ENCODE results near the gene TAS2R40. TPM values are rescaled to one million over a fixed set of nuclear protein-coding genes. Genes with fewer than 3 reads are reported as not detected.
A peak's percentile ranks its signal among the peaks of the same experiment; 100 is the strongest.
"Not testable (repeated sequence)": the region's sequence is repeated elsewhere in the genome, so short reads cannot be mapped to it uniquely, and the experiment has no call there.

The TAS2R40 gene
- total RNA-seq, 6 experiments from 2014 or later, result not detected

DNA sequence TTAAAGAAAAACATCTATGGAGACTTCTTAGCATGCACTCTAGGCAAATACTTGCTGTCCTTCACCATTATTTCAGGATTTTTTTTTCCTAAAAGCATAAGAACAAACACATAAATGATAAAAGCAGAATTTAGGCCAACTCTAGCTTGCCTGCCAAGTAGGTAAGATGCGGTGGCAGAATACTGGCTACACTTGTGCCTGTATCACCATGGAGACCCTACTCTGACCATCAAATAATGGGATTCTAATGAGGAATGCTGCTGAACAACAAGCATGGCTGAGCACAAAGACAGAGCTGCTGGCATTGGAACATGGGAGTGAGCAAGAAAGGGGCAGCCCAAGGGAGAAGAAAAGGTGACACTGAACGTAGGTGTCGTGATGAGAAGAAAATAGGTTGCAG, 18.5 kb upstream of the TAS2R40 start:
- Mint-ChIP-seq H3K27me3 (ENCODE audit: insufficient read depth) (peaks cover 10% of the 10 kb centered on the region), H3K9me3 (no peaks in the 10 kb centered on the region), H3K4me3 (no peak overlapping the region), H3K27ac (no peak overlapping the region), H3K36me3 (ENCODE audit: low read depth) (no peaks in the 10 kb centered on the region), H3K4me1 (ENCODE audit: low read depth) (no peaks in the 10 kb centered on the region)
- TF ChIP-seq, protein P1, sequence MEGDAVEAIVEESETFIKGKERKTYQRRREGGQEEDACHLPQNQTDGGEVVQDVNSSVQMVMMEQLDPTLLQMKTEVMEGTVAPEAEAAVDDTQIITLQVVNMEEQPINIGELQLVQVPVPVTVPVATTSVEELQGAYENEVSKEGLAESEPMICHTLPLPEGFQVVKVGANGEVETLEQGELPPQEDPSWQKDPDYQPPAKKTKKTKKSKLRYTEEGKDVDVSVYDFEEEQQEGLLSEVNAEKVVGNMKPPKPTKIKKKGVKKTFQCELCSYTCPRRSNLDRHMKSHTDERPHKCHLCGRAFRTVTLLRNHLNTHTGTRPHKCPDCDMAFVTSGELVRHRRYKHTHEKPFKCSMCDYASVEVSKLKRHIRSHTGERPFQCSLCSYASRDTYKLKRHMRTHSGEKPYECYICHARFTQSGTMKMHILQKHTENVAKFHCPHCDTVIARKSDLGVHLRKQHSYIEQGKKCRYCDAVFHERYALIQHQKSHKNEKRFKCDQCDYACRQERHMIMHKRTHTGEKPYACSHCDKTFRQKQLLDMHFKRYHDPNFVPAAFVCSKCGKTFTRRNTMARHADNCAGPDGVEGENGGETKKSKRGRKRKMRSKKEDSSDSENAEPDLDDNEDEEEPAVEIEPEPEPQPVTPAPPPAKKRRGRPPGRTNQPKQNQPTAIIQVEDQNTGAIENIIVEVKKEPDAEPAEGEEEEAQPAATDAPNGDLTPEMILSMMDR (IDR thresholded peaks at IDR 0.05), result no peak
- no peak for DNase-seq

DNA sequence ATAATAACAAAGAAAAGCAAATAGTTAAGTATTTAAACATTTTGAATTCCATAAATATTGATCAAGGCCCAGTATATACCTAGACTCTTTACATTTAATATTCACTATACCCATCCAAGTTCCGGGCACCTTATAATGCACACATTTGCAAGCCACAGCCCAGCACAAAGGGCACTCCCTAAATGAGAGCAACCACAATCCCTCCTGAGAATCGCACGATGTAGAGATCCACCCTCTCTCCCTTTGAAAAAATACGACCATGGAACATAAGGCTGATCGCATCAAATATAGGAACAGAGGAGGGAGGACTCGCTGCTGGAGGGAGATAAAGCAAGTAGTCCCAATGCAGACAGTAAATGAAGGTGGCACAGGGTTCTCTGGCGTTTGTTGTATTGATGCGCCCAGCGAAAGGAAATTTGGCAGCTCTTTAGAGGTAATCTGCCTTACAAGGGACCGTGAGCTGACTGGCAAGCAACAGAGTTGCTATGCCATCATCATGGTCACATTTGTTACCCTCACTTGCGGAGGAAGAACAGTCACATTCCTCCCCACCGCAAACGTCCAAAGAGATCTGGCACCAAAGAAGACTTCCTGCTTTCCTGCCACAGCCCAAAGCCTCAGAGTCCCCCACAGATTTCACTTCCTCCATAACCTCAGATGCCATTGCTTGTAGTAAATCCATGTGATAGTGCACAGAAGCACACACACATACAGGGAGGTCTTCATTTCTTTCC, 16.1 kb upstream of the TAS2R40 start:
- H3K27me3 Mint-ChIP-seq (ENCODE audit: insufficient read depth), result peaks cover 6% of the 10 kb centered on the region; the same call in 1 of the 2 replicates
- no peak overlapping the region for H3K4me3 Mint-ChIP-seq
- no peaks in the 10 kb centered on the region for H3K36me3 Mint-ChIP-seq (ENCODE audit: low read depth)
- H3K9me3 Mint-ChIP-seq, result no peaks in the 10 kb centered on the region
- H3K4me1 Mint-ChIP-seq (ENCODE audit: low read depth), result no peaks in the 10 kb centered on the region
- DNase-seq, result no peak
- TF ChIP-seq, protein P1 (IDR thresholded peaks at IDR 0.05), result no peak
- H3K27ac Mint-ChIP-seq, result no peak overlapping the region

DNA sequence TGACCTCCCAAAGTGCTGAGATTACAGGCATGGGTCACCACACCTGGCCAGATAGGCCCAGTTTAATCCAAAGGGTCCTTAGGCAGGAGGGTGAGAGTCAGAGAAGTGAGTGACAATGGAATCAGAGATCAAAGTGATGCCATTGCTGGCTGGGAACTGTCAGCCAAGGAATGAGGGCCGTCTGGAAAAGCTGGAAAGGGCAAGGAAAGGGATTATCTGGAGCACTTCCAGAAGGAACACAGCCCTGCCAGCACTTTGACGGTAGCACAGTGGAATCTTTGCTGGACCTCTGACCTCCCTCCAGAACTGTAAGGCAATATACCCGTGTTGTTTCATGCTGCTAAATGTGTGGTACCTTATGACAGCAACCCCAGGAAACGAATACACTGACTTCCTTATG, 11.3 kb upstream of the TAS2R40 start:
- Mint-ChIP-seq H3K9me3 (no peaks in the 10 kb centered on the region), H3K4me3 (no peak overlapping the region), H3K27ac (no peak overlapping the region), H3K27me3 (ENCODE audit: insufficient read depth) (peaks cover 5% of the 10 kb centered on the region), H3K36me3 (ENCODE audit: low read depth) (no peaks in the 10 kb centered on the region), H3K4me1 (ENCODE audit: low read depth) (no peaks in the 10 kb centered on the region)
- TF ChIP-seq, protein P1 (IDR thresholded peaks at IDR 0.05), result no peak
- DNase-seq, result no peak

DNA sequence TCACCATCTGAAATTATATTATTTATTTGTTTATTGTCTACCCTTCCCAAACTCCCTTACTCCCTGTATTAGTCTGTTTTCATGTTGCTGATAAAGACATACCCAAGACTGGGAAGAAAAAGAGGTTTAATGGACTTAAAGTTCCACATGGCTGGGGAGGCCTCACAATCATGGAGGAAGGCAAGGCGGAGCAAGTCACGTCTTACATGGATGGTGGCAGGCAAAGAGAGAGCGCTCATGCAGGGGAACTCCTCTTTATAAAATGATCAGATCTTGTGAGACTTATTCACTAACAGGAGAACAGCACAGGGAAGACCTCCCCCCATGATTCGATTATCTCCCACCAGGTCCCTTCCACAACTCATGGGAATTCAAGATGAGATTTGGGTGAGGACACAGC, 8.4 kb upstream of the TAS2R40 start:
- not testable (repeated sequence) for H3K4me1 Mint-ChIP-seq (ENCODE audit: low read depth)

GRCh38 chr7:143214789-143215679, 6.8 kb upstream of the TAS2R40 start:
- Mint-ChIP-seq H3K4me3 (no peak overlapping the region), H3K27ac (no peak overlapping the region), H3K4me1 (ENCODE audit: low read depth) (peaks cover 7% of the 10 kb centered on the region), H3K36me3 (ENCODE audit: low read depth) (no peaks in the 10 kb centered on the region), H3K27me3 (ENCODE audit: insufficient read depth) (peaks cover 12% of the 10 kb centered on the region), H3K9me3 (no peaks in the 10 kb centered on the region)
- TF ChIP-seq, protein P1 (IDR thresholded peaks at IDR 0.05), result peak; percentile 100
- peak; percentile 74 for DNase-seq

More for the DNA sequence above, 8.4 kb upstream of the TAS2R40 start:
- H3K36me3 Mint-ChIP-seq (ENCODE audit: low read depth); H3K4me3 Mint-ChIP-seq; DNase-seq; H3K9me3 Mint-ChIP-seq; H3K27ac Mint-ChIP-seq: not testable (repeated sequence)
- peaks cover 12% of the 10 kb centered on the region for H3K27me3 Mint-ChIP-seq (ENCODE audit: insufficient read depth)

- Mint-ChIP-seq H3K4me3 (no peak overlapping the region), H3K27ac (no peak overlapping the region), H3K9me3 (no peaks in the 10 kb centered on the region), H3K27me3 (ENCODE audit: insufficient read depth) (peaks cover 12% of the 10 kb centered on the region), H3K4me1 (ENCODE audit: low read depth) (peaks cover 7% of the 10 kb centered on the region), H3K36me3 (ENCODE audit: low read depth) (no peaks in the 10 kb centered on the region)
- DNase-seq, result peak; percentile 16
- TF ChIP-seq, protein P1 (IDR thresholded peaks at IDR 0.05), result no peak
Measured at GRCh38 chr7:143216151-143216550, 5.7 kb upstream of the TAS2R40 start.
